Uterus (tissue), 4 donors: Measurements from ENCODE around the gene RAB3IL1. TPM values are rescaled to one million over a fixed set of nuclear protein-coding genes. Genes with fewer than 3 reads are reported as not detected.

Experiments used
- DNase-seq, 2 donors: peaks; one replicate each; pipeline ENCODE4 v3.0.0-alpha.2; 2019 to 2020
- H3K27ac ChIP-seq, 2 donors: fragments of 200-600 bp; sonication (generic); 1 replicate in 1 of 2; 2 replicates in 1 of 2; pipeline ENCODE4 v1.5.1; 2016 to 2018
- H3K27me3 ChIP-seq, 2 donors: fragments of 200-600 bp; sonication (generic); one replicate each; pipeline ENCODE4 v1.5.1; 2018 to 2019; ENCODE audit warnings: control low read depth in 1 of 2
- H3K36me3 ChIP-seq, 2 donors: fragments of 200-600 bp; sonication (generic); one replicate each; pipeline ENCODE4 v1.5.1; 2019; ENCODE audit warnings: control low read depth in 1 of 2
- H3K4me1 ChIP-seq, 2 donors: fragments of 200-600 bp; sonication (generic); one replicate each; pipeline ENCODE4 v1.5.1; 2018 to 2019; ENCODE audit warnings: control low read depth in 1 of 2
- H3K4me3 ChIP-seq, 2 donors: fragments of 200-600 bp; sonication (generic); 1 replicate in 1 of 2; 2 replicates in 1 of 2; pipeline ENCODE4 v1.5.1; 2018 to 2019; ENCODE audit warnings: mild to moderate bottlenecking in 1 of 2
- H3K9me3 ChIP-seq, 2 donors: fragments of 200-600 bp; sonication (generic); one replicate each; pipeline ENCODE4 v1.5.1; 2019; ENCODE audit warnings: control low read depth in 1 of 2
- CTCF ChIP-seq, 4 experiments: fragments of 200-600 bp in 2 of 4; fragments of 450-650 bp in 2 of 4; sonication (generic) in 2 of 4; IDR thresholded peaks; one replicate each; pipeline ENCODE4 v1.5.1; 2016 to 2019; ENCODE audit warnings: antibody characterized with exemption in 4 of 4, mild to moderate bottlenecking in 2 of 4, moderate library complexity in 1 of 4
- POLR2A ChIP-seq, 2 donors: fragments of 450-650 bp; IDR thresholded peaks; one replicate each; pipeline ENCODE4 v1.6.1; 2016; ENCODE audit warnings: antibody characterized with exemption in 2 of 2, mild to moderate bottlenecking in 1 of 2, moderate library complexity in 1 of 2
- intact Hi-C: fragments of 100-400 bp; cut with DNase I; formaldehyde crosslinking; loops from one replicate; pipeline ENCODE4 v1.15.1; 2023; ENCODE audit warnings: low total_unique reads
- total RNA-seq, 4 donors: library from RNA; depleted of rRNA in 3 of 4; stranded (reverse); fragments of >200 nt in 3 of 4; gene quantifications; one replicate each; pipeline versions ENCODE4 v1.1.0 to v1.2.4, GENCODE V29; 2014 to 2023
- donor health status: DM: yes; HTN: yes; CAD: no.

The RAB3IL1 gene
- total RNA-seq, 4 donors from 2014 or later, result 12.6 to 60.3 (median 26.8) TPM

GRCh38 chr11:61930933-61931332, 13.6 kb upstream of the RAB3IL1 start:
- TF ChIP-seq CTCF (IDR thresholded peaks at IDR 0.05) (no peak), POLR2A (IDR thresholded peaks at IDR 0.05) (no peak)
- Histone ChIP-seq H3K9me3 (no peaks in the 10 kb centered on the region), H3K4me1 (no peaks in the 10 kb centered on the region), H3K27me3 (no peaks in the 10 kb centered on the region), H3K4me3 (no peak overlapping the region), H3K27ac (no peak overlapping the region), H3K36me3 (no peaks in the 10 kb centered on the region)
- intact Hi-C loops, result loop anchor here (10.0 kb wide), 1 partner anchor 1094 kb away; no protein-coding TSS in a partner anchor
- DNase-seq, result no peak

GRCh38 chr11:61928606-61929005, 11.2 kb upstream of the RAB3IL1 start:
- no peak overlapping the region for H3K27ac ChIP-seq
- DNase-seq, result no peak
- intact Hi-C loops, result no loop called here

GRCh38 chr11:61927501-61927900, 10.1 kb upstream of the RAB3IL1 start:
- H3K9me3 ChIP-seq, result no peaks in the 10 kb centered on the region
- DNase-seq, result no peak

More at GRCh38 chr11:61928606-61929005, 11.2 kb upstream of the RAB3IL1 start:
- no peak for TF ChIP-seq CTCF (IDR thresholded peaks at IDR 0.05)
- no peak for TF ChIP-seq POLR2A (IDR thresholded peaks at IDR 0.05)
- H3K4me1 ChIP-seq, result peaks cover 5 to 9% of the 10 kb centered on the region in 2 donors
- no peaks in the 10 kb centered on the region for H3K27me3 ChIP-seq
- H3K4me3 ChIP-seq, result no peak overlapping the region
- no peaks in the 10 kb centered on the region for H3K9me3 ChIP-seq
- H3K36me3 ChIP-seq, result no peaks in the 10 kb centered on the region

GRCh38 chr11:61926235-61926634, 8.9 kb upstream of the RAB3IL1 start:
- no peaks in the 10 kb centered on the region for H3K36me3 ChIP-seq
- TF ChIP-seq CTCF (IDR thresholded peaks at IDR 0.05) (no peak), POLR2A (IDR thresholded peaks at IDR 0.05) (no peak)
- peaks cover 9 to 28% of the 10 kb centered on the region in 2 donors for H3K4me1 ChIP-seq
- DNase-seq, result no peak
- intact Hi-C loops, result no loop called here
- H3K4me3 ChIP-seq, result no peak overlapping the region
- no peak overlapping the region for H3K27ac ChIP-seq
- no peaks in the 10 kb centered on the region for H3K27me3 ChIP-seq
- H3K9me3 ChIP-seq, result no peaks in the 10 kb centered on the region

More at GRCh38 chr11:61927501-61927900, 10.1 kb upstream of the RAB3IL1 start:
- H3K27me3 ChIP-seq, result no peaks in the 10 kb centered on the region
- peaks cover 9 to 17% of the 10 kb centered on the region in 2 donors for H3K4me1 ChIP-seq
- TF ChIP-seq POLR2A (IDR thresholded peaks at IDR 0.05) (no peak), CTCF (IDR thresholded peaks at IDR 0.05) (no peak)
- intact Hi-C loops, result no loop called here
- H3K4me3 ChIP-seq, result no peak overlapping the region
- no peak overlapping the region for H3K27ac ChIP-seq
- H3K36me3 ChIP-seq, result no peaks in the 10 kb centered on the region

GRCh38 chr11:61925736-61926135, 8.4 kb upstream of the RAB3IL1 start:
- no peak for DNase-seq
- H3K27me3 ChIP-seq, result no peaks in the 10 kb centered on the region
- no peaks in the 10 kb centered on the region for H3K36me3 ChIP-seq
- no peak overlapping the region for H3K4me3 ChIP-seq
- peaks cover 9 to 28% of the 10 kb centered on the region in 2 donors for H3K4me1 ChIP-seq
- intact Hi-C loops, result no loop called here
- no peaks in the 10 kb centered on the region for H3K9me3 ChIP-seq
- TF ChIP-seq CTCF (IDR thresholded peaks at IDR 0.05) (no peak), POLR2A (IDR thresholded peaks at IDR 0.05) (no peak)
- peak overlapping the region in 1 of 2 donors; percentile 95 for H3K27ac ChIP-seq
